HUES48 (cell line): ENCODE results near the gene AK6.

ENCODE experiments used
- H3K27ac ChIP-seq: one replicate; pipeline ENCODE4 v1.7.0; 2013; ENCODE audit warnings: low read depth, low read length, inconsistent platforms
- H3K27me3 ChIP-seq: 2 replicates; pipeline ENCODE4 v1.6.1; 2013; ENCODE audit warnings: mild to moderate bottlenecking, low read length; ENCODE audit not compliant: control insufficient read depth, insufficient read depth
- H3K36me3 ChIP-seq: 2 replicates; pipeline ENCODE4 v1.6.1; 2013; ENCODE audit warnings: low read length; ENCODE audit not compliant: control insufficient read depth, insufficient read depth
- H3K4me1 ChIP-seq: 2 replicates; pipeline ENCODE4 v1.6.1; 2013; ENCODE audit warnings: mild to moderate bottlenecking, low read length; ENCODE audit not compliant: control insufficient read depth, insufficient read depth
- H3K4me3 ChIP-seq: 2 replicates; pipeline ENCODE4 v1.5.1; 2013; ENCODE audit warnings: mild to moderate bottlenecking, low read depth, low read length
- H3K9ac ChIP-seq: 2 replicates; pipeline ENCODE4 v1.6.1; 2013; ENCODE audit warnings: mild to moderate bottlenecking, low read depth, low read length, moderate library complexity
- H3K9me3 ChIP-seq: 2 replicates; pipeline ENCODE4 v1.6.1; 2013; ENCODE audit warnings: low read length; ENCODE audit not compliant: control insufficient read depth, insufficient read depth

AK6 gene

DNA sequence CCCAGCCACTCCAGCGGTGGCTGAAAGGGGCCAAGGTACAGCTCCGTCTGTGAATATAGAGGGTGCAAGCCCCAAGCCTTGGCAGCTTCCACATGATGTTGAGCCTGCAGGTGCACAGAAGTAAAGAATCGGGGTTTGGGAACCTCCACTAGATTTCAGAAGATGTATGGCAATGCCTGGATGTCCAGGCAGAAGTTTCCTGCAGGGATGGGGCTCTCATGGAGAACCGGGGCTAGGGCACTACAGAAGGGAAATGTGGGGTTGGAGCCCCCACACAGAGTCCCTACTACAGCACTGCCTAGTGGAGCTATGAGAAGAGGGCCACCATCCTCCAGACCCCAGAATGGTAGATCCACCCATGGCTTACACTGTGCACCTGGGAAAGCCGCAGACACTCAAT lies 59.9 kb downstream of the AK6 start:
- Histone ChIP-seq H3K9me3 (0 out of 2 replicates have a peak, but pooled peaks cover 5% of the 10 kb centered on the region), H3K4me1 (no peaks in the 10 kb centered on the region), H3K4me3 (no peak overlapping the region), H3K9ac (no peak overlapping the region), H3K36me3 (no peaks in the 10 kb centered on the region), H3K27me3 (no peaks in the 10 kb centered on the region), H3K27ac (no peak overlapping the region)

DNA sequence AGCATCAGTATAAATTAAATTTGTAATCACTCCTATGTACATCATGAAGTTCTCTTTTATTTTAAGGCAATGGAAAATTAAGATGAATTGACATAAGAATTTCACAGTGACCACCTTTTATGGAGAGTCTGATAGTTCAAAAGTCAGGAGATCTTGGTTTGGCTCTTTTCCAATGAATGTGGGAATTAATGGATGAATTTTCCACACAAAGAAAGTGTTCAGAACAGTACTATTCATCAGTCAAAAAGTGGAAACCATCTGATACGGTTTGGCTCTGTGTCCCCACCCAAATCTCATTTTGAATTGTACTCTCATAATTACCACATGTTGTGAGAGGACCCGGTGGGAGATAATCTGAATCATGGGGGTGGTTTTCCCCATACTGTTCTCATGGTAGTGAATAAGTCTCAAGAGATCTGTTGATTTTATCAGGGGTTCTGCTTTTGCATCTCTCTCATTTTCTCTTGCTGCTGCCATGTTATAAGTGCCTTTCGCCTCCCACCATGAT lies 61.2 kb downstream of the AK6 start:
- Histone ChIP-seq H3K36me3 (no peaks in the 10 kb centered on the region), H3K4me1 (no peaks in the 10 kb centered on the region), H3K27ac (no peak overlapping the region), H3K27me3 (no peaks in the 10 kb centered on the region), H3K9ac (no peak overlapping the region), H3K4me3 (no peak overlapping the region), H3K9me3 (0 out of 2 replicates have a peak, but pooled peaks cover 5% of the 10 kb centered on the region)

DNA sequence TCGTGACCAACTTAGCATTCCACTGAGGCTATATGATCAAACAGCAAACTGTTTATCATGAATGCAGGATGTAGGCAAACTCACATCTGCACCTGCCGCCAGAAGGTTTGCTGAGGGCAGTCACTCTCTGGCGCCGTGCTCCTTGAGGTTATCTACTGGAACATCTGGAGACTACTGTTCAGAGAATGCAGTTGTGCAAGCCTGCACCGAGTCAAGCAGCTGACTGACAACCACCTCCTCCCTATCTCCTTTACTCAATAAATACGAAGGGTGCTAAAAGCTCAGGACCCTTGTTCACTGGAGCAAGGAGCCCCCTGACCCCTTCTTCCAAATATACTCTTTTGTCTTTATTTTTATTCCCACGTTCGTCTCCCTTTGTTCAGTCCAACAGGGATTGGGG lies 63.8 kb downstream of the AK6 start:
- Histone ChIP-seq H3K9me3 (0 out of 2 replicates have a peak, but pooled peaks cover 5% of the 10 kb centered on the region), H3K4me3 (no peak overlapping the region), H3K27me3 (no peaks in the 10 kb centered on the region), H3K9ac (no peak overlapping the region), H3K27ac (no peak overlapping the region), H3K36me3 (no peaks in the 10 kb centered on the region), H3K4me1 (no peaks in the 10 kb centered on the region)
